Thyroid gland (tissue), 4 donors: ENCODE results near the gene FMN1.

ENCODE experiments used
- CTCF ChIP-seq, 6 experiments: fragments of 200-600 bp in 3 of 6; fragments of 450-650 bp in 3 of 6; sonication (generic) in 3 of 6; IDR thresholded peaks; one replicate each; pipeline ENCODE4 v1.5.1; 2016 to 2019; ENCODE audit warnings: antibody characterized with exemption in 6 of 6, mild to moderate bottlenecking in 2 of 6, inconsistent platforms in 1 of 6, moderate library complexity in 1 of 6
- POLR2A ChIP-seq, 2 donors: fragments of 450-650 bp; IDR thresholded peaks; one replicate each; pipeline ENCODE4 v1.6.1; 2017; ENCODE audit warnings: antibody characterized with exemption in 2 of 2, mild to moderate bottlenecking in 2 of 2, moderate library complexity in 1 of 2

- TF ChIP-seq CTCF (IDR thresholded peaks at IDR 0.05): no peak
- TF ChIP-seq POLR2A (IDR thresholded peaks at IDR 0.05): no peak
These were observed 321.8 kb downstream of the FMN1 start for GRCh38 chr15:32872621-32873283.
